Measurements from ENCODE around the gene NXT1.

NXT1 gene

DNA sequence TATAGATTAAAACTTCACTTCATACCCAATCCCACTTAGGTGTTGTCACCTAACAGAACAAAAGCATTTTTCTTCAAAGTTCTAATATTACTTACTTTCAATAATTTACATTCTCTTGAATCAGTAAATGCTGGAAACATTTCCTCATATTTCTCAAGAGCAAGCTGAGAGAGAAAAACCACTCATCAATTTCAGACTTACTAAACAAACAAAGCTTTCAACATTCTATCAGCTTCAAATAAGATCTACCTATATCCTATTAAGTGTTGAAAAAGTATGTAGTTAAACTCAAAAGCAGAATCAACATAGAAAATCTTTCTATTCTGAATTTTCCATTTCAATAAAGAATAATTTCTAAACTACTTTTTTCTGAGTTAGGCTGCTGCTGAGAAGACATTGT, 29.2 kb downstream of the NXT1 start:
- peaks cover 25% of the 10 kb centered on the region for H3K36me3 Mint-ChIP-seq
- H3K4me3 Mint-ChIP-seq: no peak overlapping the region
- no peak overlapping the region for H3K27ac Mint-ChIP-seq
- H3K9me3 Mint-ChIP-seq (ENCODE audit: low read depth): no peaks in the 10 kb centered on the region
- no peaks in the 10 kb centered on the region for H3K4me1 Mint-ChIP-seq (ENCODE audit: low read depth)
- H3K27me3 Mint-ChIP-seq: no peaks in the 10 kb centered on the region

DNA sequence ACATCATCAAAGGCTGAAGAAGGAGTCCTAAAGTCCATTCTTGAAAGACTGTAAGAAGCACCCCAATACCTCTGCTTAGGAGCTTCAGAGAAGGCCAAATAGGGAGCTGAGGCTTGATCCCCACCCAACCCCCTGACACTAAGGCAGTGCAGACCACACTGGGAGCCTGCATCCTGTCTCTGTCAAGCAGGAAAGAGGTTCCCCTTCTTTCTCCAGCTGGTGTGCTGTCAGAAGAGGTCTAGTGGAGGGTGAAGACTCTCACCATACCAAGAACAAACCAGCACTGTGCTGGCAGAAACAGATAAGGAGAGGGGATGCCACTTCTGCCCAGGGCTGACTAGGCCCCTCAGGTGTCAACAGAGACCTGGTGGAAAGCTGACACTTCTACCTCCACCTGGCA, 31.3 kb downstream of the NXT1 start:
- H3K27me3 Mint-ChIP-seq: no peaks in the 10 kb centered on the region
- H3K4me1 Mint-ChIP-seq (ENCODE audit: low read depth): no peaks in the 10 kb centered on the region
- no peak overlapping the region for H3K27ac Mint-ChIP-seq
- no peak overlapping the region for H3K4me3 Mint-ChIP-seq
- H3K36me3 Mint-ChIP-seq: peaks cover 24% of the 10 kb centered on the region
- no peaks in the 10 kb centered on the region for H3K9me3 Mint-ChIP-seq (ENCODE audit: low read depth)

DNA sequence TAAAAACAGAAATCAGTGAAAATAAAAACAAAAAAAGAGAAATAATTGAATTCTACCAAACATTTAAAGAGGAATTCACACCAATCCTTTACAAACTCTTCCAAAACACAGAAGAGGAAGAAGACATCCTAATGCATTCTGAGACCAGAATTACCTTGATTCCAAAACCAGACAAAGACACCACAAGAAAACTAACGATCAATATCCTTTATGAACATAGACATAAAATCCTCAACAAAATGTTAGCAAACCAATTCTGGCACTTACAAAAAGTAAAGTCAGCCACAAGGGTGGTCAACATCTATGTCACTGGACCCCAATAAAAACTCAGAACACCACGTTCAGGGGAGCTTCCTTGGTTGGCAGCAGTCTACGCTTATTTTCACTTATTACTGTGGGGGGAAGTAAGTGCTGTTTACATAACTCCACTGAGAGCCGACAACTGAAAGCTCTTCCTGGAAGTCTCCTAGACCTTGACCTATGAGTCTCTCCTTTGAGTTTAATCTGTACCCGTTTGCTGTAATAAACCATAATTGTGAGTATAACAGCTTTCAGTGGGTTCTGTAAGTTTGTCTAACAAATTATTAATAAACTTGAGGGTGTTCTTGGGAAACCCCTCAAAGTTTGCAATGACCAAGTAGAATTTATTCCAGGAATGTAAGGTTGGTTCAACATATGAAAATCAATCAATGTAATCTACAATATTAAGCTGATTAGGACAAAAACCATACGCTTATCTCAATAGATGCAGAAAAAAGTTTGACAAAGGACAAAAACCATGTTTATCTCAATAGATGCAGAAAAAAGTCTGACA, 35.9 kb downstream of the NXT1 start:
- Mint-ChIP-seq H3K9me3 (ENCODE audit: low read depth) (no peaks in the 10 kb centered on the region), H3K4me3 (no peak overlapping the region), H3K27ac (no peak overlapping the region), H3K4me1 (ENCODE audit: low read depth) (no peaks in the 10 kb centered on the region), H3K36me3 (peaks cover 31% of the 10 kb centered on the region), H3K27me3 (no peaks in the 10 kb centered on the region)

DNA sequence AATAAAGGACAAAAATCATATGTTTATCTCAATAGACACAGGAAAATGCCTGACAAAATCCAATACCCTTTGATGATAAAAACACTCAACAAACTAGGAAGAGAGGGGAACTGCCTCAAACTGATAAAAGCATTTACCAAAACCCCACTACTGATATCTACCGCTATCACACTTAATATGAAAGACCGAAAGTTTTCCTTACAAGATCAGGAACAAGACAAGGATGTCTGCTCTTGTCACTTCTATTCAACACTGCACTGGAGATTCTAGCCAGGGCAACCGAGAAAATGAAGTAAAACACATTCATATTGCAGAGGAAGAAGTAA, 36.5 kb downstream of the NXT1 start:
- Mint-ChIP-seq H3K4me3 (no peak overlapping the region), H3K36me3 (peaks cover 31% of the 10 kb centered on the region), H3K27ac (no peak overlapping the region), H3K4me1 (ENCODE audit: low read depth) (no peaks in the 10 kb centered on the region), H3K9me3 (ENCODE audit: low read depth) (no peaks in the 10 kb centered on the region), H3K27me3 (no peaks in the 10 kb centered on the region)

DNA sequence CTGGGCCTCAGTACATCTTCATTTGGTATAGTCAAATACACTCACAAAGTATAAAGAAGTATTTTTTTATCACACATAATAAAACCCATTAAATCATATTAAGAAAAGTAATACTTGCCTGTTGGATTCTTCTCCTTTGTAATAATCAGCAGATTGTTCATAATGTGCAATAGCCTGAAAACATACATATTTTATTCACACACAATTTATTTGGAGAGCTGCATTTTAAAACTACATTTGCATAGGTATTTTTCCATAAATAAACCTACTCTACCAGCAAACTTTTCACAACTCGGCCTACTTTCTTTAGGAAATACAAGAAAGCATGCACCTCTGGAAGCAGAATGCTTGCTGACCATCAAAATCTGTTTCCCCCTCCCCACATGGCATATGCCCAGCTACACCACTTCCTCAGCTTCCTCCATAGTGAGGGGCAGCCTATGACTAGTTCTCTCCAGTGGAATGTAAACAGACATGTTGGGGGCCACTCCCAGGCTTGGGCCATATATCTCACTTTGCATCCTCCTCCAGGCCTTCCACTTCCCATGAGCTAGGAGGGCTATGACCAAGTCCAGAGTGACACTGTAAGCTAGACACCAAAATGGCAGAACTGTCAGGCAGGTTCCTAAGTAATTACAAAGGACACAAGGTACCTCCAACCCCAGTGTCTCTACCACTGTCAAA, 39.6 kb downstream of the NXT1 start:
- no peaks in the 10 kb centered on the region for H3K27me3 Mint-ChIP-seq
- H3K9me3 Mint-ChIP-seq (ENCODE audit: low read depth): no peaks in the 10 kb centered on the region
- no peak overlapping the region for H3K4me3 Mint-ChIP-seq
- H3K27ac Mint-ChIP-seq: no peak overlapping the region
- H3K36me3 Mint-ChIP-seq: peaks cover 25% of the 10 kb centered on the region
- H3K4me1 Mint-ChIP-seq (ENCODE audit: low read depth): no peaks in the 10 kb centered on the region

DNA sequence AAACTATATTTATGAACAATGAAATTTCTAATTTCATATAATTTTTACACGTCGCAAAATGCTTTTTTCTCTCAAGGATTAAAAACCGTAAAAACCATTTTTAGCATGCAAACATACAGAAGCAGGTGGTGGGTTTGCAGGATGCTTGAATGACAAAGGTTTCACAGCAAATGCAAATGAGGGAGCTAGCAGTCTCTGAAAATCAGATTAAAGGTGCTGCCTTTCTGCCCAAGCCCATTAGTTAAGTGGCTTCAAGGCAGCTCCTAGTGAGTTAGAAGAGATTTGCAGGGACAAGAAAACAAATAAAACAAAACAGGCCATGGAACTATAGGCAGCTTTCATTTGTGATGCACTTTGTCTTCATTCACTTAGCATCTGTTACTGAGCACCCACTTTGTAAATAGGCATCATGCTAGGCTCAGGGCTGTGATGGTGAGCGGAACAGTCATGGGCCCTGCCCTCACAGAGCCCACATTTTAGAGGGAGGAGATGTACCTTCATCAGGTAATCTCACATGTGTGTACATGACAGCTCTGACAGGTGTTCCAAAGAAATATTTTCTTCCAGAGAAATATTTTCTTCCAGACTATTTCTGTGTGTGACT, 41.2 kb downstream of the NXT1 start:
- Mint-ChIP-seq H3K9me3 (ENCODE audit: low read depth) (no peaks in the 10 kb centered on the region), H3K27me3 (no peaks in the 10 kb centered on the region), H3K4me1 (ENCODE audit: low read depth) (no peaks in the 10 kb centered on the region), H3K4me3 (no peak overlapping the region), H3K36me3 (peaks cover 23% of the 10 kb centered on the region), H3K27ac (no peak overlapping the region)

DNA sequence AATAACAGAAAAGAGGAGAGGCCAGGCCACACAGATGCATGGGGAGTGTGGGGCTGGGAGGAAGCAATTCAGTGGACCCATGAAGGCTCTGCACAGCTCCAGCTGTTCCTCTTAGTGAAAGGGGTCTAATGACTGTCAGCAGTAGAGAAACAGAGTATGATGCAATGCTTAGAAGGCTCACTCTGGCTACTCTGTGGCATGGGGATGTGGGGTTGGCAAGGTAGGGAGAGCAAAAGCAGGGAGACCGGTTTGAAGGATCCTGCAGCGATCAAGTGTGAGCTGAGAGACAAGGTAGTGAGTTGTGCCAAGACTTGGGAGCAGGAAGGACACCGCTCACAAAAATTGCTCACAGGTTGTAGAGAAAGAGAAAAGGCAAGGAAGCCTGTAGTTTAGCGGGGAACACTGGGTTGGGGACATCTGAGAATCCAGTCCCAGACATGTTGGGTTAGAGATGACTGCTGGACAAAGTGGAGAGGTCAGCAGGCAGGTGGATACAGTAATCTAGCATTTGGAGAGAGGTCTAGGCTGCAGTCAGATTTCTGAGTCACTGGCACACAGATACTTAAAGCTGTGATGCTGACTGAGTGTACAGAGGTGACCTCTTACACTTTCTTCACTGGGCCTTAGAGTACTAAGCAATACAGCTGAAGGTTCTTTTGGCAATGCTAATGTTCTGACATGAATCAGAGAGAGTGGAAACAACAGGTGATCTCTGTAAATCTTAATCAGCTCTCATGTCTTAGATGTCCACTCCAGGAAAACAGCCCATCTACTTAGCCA, 43.6 kb downstream of the NXT1 start:
- Mint-ChIP-seq H3K27ac (no peak overlapping the region), H3K4me1 (ENCODE audit: low read depth) (peaks cover 12% of the 10 kb centered on the region), H3K27me3 (no peaks in the 10 kb centered on the region), H3K9me3 (ENCODE audit: low read depth) (no peaks in the 10 kb centered on the region), H3K4me3 (no peak overlapping the region), H3K36me3 (peaks cover 15% of the 10 kb centered on the region)

DNA sequence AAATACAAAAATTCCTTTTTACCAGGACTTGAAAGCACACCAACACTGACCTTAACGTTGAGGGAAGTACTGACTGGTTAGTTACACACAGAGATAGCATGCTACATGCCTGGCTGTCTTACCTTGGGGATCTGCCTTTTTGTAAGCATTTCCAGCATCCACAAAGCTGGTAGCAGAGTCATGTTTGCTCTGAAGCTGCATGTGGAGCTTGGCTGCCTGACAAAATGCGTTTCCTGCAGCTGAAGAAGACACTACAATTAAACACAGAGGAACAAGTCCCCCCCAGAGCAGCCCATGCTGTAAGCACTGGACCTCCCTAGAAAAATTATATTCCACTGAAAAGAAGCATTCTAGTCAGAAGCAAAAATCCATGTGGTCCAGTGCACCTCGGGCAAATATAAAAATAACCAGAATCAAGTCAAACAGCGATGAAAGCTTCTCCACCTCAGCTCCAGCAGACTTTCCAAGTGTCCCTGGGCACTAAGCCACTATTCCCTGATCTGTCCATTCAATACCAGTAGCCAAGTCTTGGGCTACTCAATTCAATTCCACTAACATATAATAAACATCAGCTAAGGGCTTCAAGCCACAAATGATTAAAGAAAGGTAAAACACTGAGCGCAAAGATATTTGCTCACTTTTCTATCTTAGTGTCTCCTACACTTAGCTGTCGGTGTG, 46.5 kb downstream of the NXT1 start:
- Mint-ChIP-seq H3K27me3 (no peaks in the 10 kb centered on the region), H3K36me3 (peaks cover 13% of the 10 kb centered on the region), H3K4me3 (no peak overlapping the region), H3K4me1 (ENCODE audit: low read depth) (peaks cover 25% of the 10 kb centered on the region), H3K27ac (no peak overlapping the region), H3K9me3 (ENCODE audit: low read depth) (no peaks in the 10 kb centered on the region)

DNA sequence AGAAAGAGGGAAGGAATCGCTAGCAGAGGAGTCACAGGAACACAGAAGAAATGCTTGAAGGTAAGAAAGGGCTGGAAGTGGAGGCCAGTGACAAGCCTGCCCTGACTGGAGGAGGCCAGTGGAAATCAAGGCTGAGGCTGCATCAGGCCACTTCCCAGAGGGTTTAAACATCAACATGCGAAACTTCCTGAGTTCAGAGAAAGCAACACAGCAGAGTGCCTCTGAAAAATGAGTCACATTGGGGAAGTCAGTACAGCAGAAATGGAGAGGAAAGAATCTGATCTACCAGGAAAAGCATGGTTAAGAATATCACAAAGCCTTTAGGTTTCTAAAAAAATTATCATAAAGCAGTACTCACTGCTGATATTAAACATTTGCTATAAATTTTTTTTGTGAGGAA, 47.4 kb downstream of the NXT1 start:
- Mint-ChIP-seq H3K27ac (no peak overlapping the region), H3K27me3 (no peaks in the 10 kb centered on the region), H3K36me3 (peaks cover 14% of the 10 kb centered on the region), H3K9me3 (ENCODE audit: low read depth) (no peaks in the 10 kb centered on the region), H3K4me1 (ENCODE audit: low read depth) (peaks cover 25% of the 10 kb centered on the region), H3K4me3 (no peak overlapping the region)

DNA sequence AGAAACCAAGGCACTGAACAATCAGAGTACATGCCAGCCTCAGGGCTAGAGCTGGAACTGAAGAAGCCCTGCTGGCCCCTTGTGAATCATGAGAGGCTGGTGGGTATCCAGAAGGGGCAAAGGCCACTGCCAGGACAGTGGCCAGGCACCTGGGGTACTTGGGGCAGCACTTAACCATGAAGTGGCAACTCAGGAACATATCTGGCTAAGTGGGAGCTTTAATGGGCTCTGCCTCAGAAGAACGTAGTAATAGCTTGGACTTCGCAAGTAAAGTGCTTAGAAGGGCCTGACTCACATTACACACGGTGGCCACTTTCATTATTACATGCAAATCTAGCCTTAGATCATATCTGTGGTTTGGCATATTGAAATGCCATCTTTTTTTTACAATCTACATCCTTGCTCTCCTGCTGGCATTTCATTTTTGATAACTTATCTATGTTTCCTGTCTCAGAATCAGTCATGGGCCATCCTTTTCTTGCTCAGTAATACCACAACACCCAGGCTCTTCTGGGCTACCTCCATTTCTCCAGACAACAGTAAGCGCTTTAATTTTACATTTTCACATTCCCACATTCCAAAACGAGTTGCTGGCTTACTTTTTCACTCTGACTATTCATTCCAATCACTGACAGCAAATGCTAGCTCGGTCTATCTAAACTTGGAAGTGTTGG, 49.1 kb downstream of the NXT1 start:
- H3K4me3 Mint-ChIP-seq: no peak overlapping the region
- no peak overlapping the region for H3K27ac Mint-ChIP-seq
- peaks cover 25% of the 10 kb centered on the region for H3K4me1 Mint-ChIP-seq (ENCODE audit: low read depth)
- no peaks in the 10 kb centered on the region for H3K9me3 Mint-ChIP-seq (ENCODE audit: low read depth)
- no peaks in the 10 kb centered on the region for H3K27me3 Mint-ChIP-seq
- peaks cover 7% of the 10 kb centered on the region for H3K36me3 Mint-ChIP-seq

DNA sequence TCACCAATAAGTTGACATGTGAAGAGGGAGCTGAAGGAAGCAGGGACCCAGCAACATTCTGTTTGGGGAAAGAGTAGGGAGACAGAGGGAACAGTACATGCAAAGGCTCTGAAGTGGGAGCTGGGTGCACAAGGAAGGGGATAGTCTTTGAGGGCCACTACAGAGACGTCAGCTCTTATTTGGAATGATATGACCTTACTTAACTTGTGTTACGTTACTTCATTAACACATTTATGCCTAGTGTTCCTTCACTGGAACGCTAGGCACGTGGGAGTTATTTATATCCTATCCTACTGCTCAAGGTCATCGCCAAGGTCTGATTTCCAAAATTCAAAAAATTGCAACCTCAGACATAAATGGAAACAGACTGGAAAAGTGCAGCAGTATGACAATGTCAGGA, 50.5 kb downstream of the NXT1 start:
- Mint-ChIP-seq H3K9me3 (ENCODE audit: low read depth) (no peaks in the 10 kb centered on the region), H3K27me3 (no peaks in the 10 kb centered on the region), H3K36me3 (peaks cover 7% of the 10 kb centered on the region), H3K27ac (no peak overlapping the region), H3K4me1 (ENCODE audit: low read depth) (peaks cover 30% of the 10 kb centered on the region), H3K4me3 (no peak overlapping the region)

DNA sequence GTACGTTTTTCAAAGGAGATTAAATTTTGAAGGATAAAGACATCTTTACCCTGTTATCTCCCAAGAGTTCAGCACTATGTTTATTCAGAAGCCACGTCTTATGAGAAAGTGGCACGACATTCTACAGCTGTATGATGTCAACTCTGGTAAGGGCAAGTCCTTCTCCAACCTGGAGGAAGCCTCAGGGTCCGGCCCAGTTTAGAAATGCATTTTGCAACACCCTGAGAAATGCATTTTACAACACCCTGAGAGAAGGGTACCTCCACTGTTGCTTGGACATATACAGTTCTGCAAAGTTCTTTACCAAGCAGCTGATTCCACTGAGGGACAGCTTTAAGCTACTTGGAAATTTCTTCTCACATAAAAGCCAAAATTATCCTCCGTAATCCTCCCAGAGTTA, 53.2 kb downstream of the NXT1 start:
- no peak overlapping the region for H3K27ac Mint-ChIP-seq
- H3K4me1 Mint-ChIP-seq (ENCODE audit: low read depth): peaks cover 39% of the 10 kb centered on the region
- H3K9me3 Mint-ChIP-seq (ENCODE audit: low read depth): no peaks in the 10 kb centered on the region

DNA sequence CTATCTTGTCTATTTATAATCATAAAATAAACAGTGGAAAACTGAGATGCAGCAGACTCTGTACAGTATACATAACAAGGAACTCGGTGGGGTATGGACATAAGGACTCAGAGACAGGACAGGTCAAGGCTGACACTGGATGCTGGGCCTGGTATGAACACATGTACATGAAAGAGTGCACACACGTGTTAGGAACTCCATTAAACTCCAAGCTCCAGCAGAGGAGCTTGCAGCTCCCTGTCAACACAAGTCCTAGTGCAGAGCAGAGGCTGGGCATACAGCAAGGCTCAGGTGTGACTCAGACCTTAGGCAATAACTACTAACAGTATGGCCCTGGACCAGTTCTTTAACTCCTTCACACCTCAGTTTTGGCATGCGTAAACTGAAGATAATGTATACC, 53.6 kb downstream of the NXT1 start:
- Mint-ChIP-seq H3K27ac (no peak overlapping the region), H3K36me3 (peaks cover 3% of the 10 kb centered on the region), H3K27me3 (no peaks in the 10 kb centered on the region), H3K4me1 (ENCODE audit: low read depth) (peaks cover 35% of the 10 kb centered on the region), H3K4me3 (no peak overlapping the region), H3K9me3 (ENCODE audit: low read depth) (no peaks in the 10 kb centered on the region)

More for the DNA sequence above, 53.2 kb downstream of the NXT1 start:
- peaks cover 3% of the 10 kb centered on the region for H3K36me3 Mint-ChIP-seq
- H3K27me3 Mint-ChIP-seq: no peaks in the 10 kb centered on the region
- no peak overlapping the region for H3K4me3 Mint-ChIP-seq
